GM23338 (cell line): ENCODE results near the gene IL11. TPM values are rescaled to one million over a fixed set of nuclear protein-coding genes. Genes with fewer than 3 reads are reported as not detected.

Experiments used
- ATAC-seq: fragments of 200-7000 bp; cut with Tn5 transposase; 3 replicates; pipeline ENCODE4 v1.9.1; 2020
- DNase-seq: peaks from one replicate; pipeline ENCODE4 v3.0.0-alpha.2; 2015; ENCODE audit warnings: low spot score
- H2AFZ ChIP-seq: fragments of 200-600 bp; sonication (generic); 2 replicates; pipeline ENCODE4 v1.8.0; 2016; ENCODE audit warnings: antibody characterized with exemption, mild to moderate bottlenecking, moderate library complexity
- H3F3A ChIP-seq: fragments of 200-600 bp; sonication (generic); replicated peaks from 2 replicates; pipeline ENCODE4 v1.8.0; 2017; ENCODE audit warnings: antibody characterized with exemption, mixed run types, low read depth
- H3K27ac ChIP-seq: fragments of 200-600 bp; sonication (generic); 2 replicates; pipeline ENCODE4 v1.6.1; 2016; ENCODE audit warnings: low read depth
- H3K27me3 ChIP-seq: fragments of 200-600 bp; sonication (generic); 2 replicates; pipeline ENCODE4 v1.8.0; 2016; ENCODE audit warnings: mild to moderate bottlenecking, mixed run types, moderate library complexity; ENCODE audit not compliant: insufficient read depth
- H3K36me3 ChIP-seq: fragments of 200-600 bp; sonication (generic); 2 replicates; pipeline ENCODE4 v1.8.0; 2016; ENCODE audit warnings: mild to moderate bottlenecking; ENCODE audit not compliant: insufficient read depth
- H3K4me1 ChIP-seq: fragments of 200-600 bp; sonication (generic); 2 replicates; pipeline ENCODE4 v1.8.0; 2016; ENCODE audit warnings: mild to moderate bottlenecking, moderate library complexity; ENCODE audit not compliant: insufficient read depth
- H3K4me2 ChIP-seq: fragments of 200-600 bp; sonication (generic); 2 replicates; pipeline ENCODE4 v1.7.1; 2017; ENCODE audit warnings: mixed run types
- H3K4me3 ChIP-seq: fragments of 200-600 bp; sonication (generic); 2 replicates; pipeline ENCODE4 v1.6.1; 2016; ENCODE audit warnings: mixed run types
- H3K79me2 ChIP-seq: fragments of 200-600 bp; sonication (generic); replicated peaks from 2 replicates; pipeline ENCODE4 v1.8.0; 2017; ENCODE audit warnings: mild to moderate bottlenecking; ENCODE audit not compliant: insufficient read depth
- H3K9me2 ChIP-seq: fragments of 200-600 bp; sonication (generic); 2 replicates; pipeline ENCODE4 v1.8.0; 2017; ENCODE audit not compliant: insufficient read depth
- H4K20me1 ChIP-seq: fragments of 200-600 bp; sonication (generic); replicated peaks from 2 replicates; pipeline ENCODE4 v1.8.0; 2017; ENCODE audit warnings: mild to moderate bottlenecking; ENCODE audit not compliant: insufficient read depth
- H3K27ac Mint-ChIP-seq: 2 replicates; pipeline ENCODE4 v1.8.0; 2020; ENCODE audit warnings: inconsistent platforms, mild to moderate bottlenecking, moderate library complexity, mixed read lengths
- H3K27me3 Mint-ChIP-seq: 3 replicates; pipeline ENCODE4 v1.8.0; 2022; ENCODE audit warnings: low read depth, mild to moderate bottlenecking, moderate library complexity, mixed read lengths, inconsistent platforms; ENCODE audit not compliant: insufficient read depth, poor library complexity
- H3K36me3 Mint-ChIP-seq: 3 replicates; pipeline ENCODE4 v1.8.0; 2021; ENCODE audit warnings: low read depth, mild to moderate bottlenecking, inconsistent platforms, moderate library complexity, mixed read lengths
- H3K4me1 Mint-ChIP-seq: 3 replicates; pipeline ENCODE4 v1.8.0; 2020; ENCODE audit warnings: mild to moderate bottlenecking, inconsistent platforms, mixed read lengths
- H3K4me3 Mint-ChIP-seq: 3 replicates; pipeline ENCODE4 v1.8.0; 2021; ENCODE audit warnings: moderate library complexity, mild to moderate bottlenecking, inconsistent platforms, mixed read lengths
- H3K9me3 Mint-ChIP-seq: 3 replicates; pipeline ENCODE4 v1.8.0; 2020; ENCODE audit warnings: moderate library complexity, mild to moderate bottlenecking, inconsistent platforms, mixed read lengths
- EZH2 ChIP-seq: fragments of 200-600 bp; sonication (generic); IDR thresholded peaks from one replicate; pipeline ENCODE4 v1.8.0; 2017; ENCODE audit warnings: antibody characterized with exemption, mild to moderate bottlenecking, low read depth; ENCODE audit not compliant: unreplicated experiment
- NANOG ChIP-seq: IDR thresholded peaks from 2 replicates; pipeline ENCODE4 v1.6.1; 2016; ENCODE audit warnings: antibody characterized with exemption, borderline replicate concordance
- ZNF462 ChIP-seq: fragments of 250-450 bp; sonication (Bioruptor Pico); IDR thresholded peaks from 2 replicates; pipeline ENCODE4 v1.5.0; 2020; ENCODE audit warnings: mild to moderate bottlenecking, moderate library complexity
- polyA plus RNA-seq: library from polyadenylated mRNA; unstranded; fragments of >200 nt; fragmentation: Nextera tagmentation; extraction: Ambion mirVana; gene quantifications from 2 replicates; pipeline ENCODE4 v1.2.1, GENCODE V29; 2016
- total RNA-seq: library from RNA; depleted of rRNA; stranded (reverse); fragments of >200 nt; shearing (Covaris generic); gene quantifications from 2 replicates; pipeline ENCODE4 v1.2.3, GENCODE V29; 2014
- TF ChIP-seq, protein P1 (sequence below): IDR thresholded peaks from one replicate; pipeline ENCODE4 v1.6.1; 2018; ENCODE audit warnings: antibody characterized with exemption; ENCODE audit not compliant: unreplicated experiment

Gene IL11
- total and polyA plus RNA-seq, 2 experiments from 2014 or later, result 0.58 to 2.2 TPM

- TF ChIP-seq ZNF462 (CRISPR knock-in tag), result no peak
- TF ChIP-seq, protein P1, sequence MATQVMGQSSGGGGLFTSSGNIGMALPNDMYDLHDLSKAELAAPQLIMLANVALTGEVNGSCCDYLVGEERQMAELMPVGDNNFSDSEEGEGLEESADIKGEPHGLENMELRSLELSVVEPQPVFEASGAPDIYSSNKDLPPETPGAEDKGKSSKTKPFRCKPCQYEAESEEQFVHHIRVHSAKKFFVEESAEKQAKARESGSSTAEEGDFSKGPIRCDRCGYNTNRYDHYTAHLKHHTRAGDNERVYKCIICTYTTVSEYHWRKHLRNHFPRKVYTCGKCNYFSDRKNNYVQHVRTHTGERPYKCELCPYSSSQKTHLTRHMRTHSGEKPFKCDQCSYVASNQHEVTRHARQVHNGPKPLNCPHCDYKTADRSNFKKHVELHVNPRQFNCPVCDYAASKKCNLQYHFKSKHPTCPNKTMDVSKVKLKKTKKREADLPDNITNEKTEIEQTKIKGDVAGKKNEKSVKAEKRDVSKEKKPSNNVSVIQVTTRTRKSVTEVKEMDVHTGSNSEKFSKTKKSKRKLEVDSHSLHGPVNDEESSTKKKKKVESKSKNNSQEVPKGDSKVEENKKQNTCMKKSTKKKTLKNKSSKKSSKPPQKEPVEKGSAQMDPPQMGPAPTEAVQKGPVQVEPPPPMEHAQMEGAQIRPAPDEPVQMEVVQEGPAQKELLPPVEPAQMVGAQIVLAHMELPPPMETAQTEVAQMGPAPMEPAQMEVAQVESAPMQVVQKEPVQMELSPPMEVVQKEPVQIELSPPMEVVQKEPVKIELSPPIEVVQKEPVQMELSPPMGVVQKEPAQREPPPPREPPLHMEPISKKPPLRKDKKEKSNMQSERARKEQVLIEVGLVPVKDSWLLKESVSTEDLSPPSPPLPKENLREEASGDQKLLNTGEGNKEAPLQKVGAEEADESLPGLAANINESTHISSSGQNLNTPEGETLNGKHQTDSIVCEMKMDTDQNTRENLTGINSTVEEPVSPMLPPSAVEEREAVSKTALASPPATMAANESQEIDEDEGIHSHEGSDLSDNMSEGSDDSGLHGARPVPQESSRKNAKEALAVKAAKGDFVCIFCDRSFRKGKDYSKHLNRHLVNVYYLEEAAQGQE, result no peak
- no peak for TF ChIP-seq NANOG
Measured at GRCh38 chr19:55379174-55379573, 8.9 kb upstream of the IL11 start (continued).

DNA sequence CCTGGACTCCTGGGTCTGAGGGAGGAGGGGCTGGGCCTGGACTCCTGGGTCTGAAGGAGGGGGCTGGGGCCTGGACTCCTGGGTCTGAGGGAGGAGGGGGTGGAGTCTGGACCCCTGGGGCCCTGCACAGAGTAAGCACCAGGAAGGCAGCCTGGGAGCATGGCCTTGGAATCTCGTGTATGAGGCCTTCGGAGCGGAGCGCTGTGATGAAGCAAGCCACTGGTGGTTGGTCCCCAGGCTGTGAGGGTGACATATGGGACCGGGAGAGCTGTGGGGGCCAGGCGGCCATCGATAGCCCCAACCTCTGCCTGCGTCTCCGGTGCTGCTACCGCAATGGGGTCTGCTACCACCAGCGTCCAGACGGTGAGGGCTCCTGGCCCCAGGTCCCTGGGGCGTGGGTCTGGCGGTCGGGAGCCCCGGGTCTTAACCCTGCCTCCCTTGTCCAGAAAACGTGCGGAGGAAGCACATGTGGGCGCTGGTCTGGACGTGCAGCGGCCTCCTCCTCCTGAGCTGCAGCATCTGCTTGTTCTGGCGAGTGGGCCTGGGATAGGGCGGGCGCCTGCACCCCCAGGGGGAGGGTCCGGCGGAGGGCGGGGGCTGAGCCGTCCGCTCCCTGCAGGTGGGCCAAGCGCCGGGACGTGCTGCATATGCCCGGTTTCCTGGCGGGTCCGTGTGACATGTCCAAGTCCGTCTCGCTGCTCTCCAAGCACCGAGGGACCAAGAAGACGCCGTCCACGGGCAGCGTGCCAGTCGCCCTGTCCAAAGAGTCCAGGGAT lies 7.3 kb upstream of the IL11 start:
- H3K27ac Mint-ChIP-seq, result no peak overlapping the region
- TF ChIP-seq EZH2, result no peak

More for the DNA sequence above, 7.3 kb upstream of the IL11 start:
- H3K4me3 ChIP-seq, result peak overlapping the region; percentile 73
- ATAC-seq, result peak; percentile 40
- no peak overlapping the region for H2AFZ ChIP-seq
- peak overlapping the region; percentile 62; the same call in 2 of the 3 replicates for H3K4me3 Mint-ChIP-seq
- peaks cover 45% of the 10 kb centered on the region for H3K4me1 Mint-ChIP-seq
- peaks cover 3% of the 10 kb centered on the region; the same call in 1 of the 2 replicates for H4K20me1 ChIP-seq
- peaks cover 2% of the 10 kb centered on the region; the same call in 1 of the 3 replicates for H3K9me3 Mint-ChIP-seq
- H3K27me3 ChIP-seq, result peaks cover 54% of the 10 kb centered on the region
- peaks cover 38% of the 10 kb centered on the region for H3K27me3 Mint-ChIP-seq
- H3K4me2 ChIP-seq, result peak overlapping the region; percentile 96
- H3F3A ChIP-seq, result 0 out of 2 replicates have a peak, but pooled peaks cover 12% of the 10 kb centered on the region
- 0 out of 2 replicates have a peak, but pooled peaks cover 4% of the 10 kb centered on the region for H3K79me2 ChIP-seq
- H3K4me1 ChIP-seq, result peaks cover 49% of the 10 kb centered on the region
- no peak overlapping the region for H3K27ac ChIP-seq
- H3K36me3 ChIP-seq, result no peaks in the 10 kb centered on the region
- peak; percentile 61 for DNase-seq
- H3K9me2 ChIP-seq, result no peaks in the 10 kb centered on the region
- H3K36me3 Mint-ChIP-seq, result peaks cover 3% of the 10 kb centered on the region; the same call in 1 of the 3 replicates
